Sciatic nerve (tissue), 2 donors: ENCODE measurements around the gene ZFAND3. TPM values are rescaled to one million over a fixed set of nuclear protein-coding genes. Genes with fewer than 3 reads are reported as not detected.

Experiments used
- ATAC-seq: fragments of 200-7000 bp; cut with Tn5 transposase; one replicate; pipeline ENCODE4 v1.9.1; 2020; ENCODE audit warnings: mild to moderate bottlenecking, moderate library complexity
- DNase-seq: peaks from one replicate; pipeline ENCODE4 v3.0.0-alpha.2; 2020; ENCODE audit warnings: low spot score
- intact Hi-C: fragments of 100-400 bp; cut with DNase I; formaldehyde crosslinking; loops from one replicate; pipeline ENCODE4 v1.14.2; 2022
- total RNA-seq: library from RNA; stranded (reverse); fragmentation: NEBNext Ultra II Directional; extraction: Animal tissue kit (Norgen Biotek cat#: 25700); gene quantifications from one replicate; pipeline ENCODE4 v1.2.1, GENCODE V29; 2021
- donor health status: DM: no; HTN: no; CAD: no.
- donor health status: DM: no; HTN: no; CAD: no.

Gene ZFAND3
- total RNA-seq, 1 donor from 2014 or later: 58.9 TPM

GRCh38 chr6:38085031-38085430, 265.5 kb downstream of the ZFAND3 start:
- no peak for DNase-seq
- intact Hi-C loops: no loop called here
- ATAC-seq: no peak

GRCh38 chr6:38086346-38086745, 266.8 kb downstream of the ZFAND3 start:
- DNase-seq (no peak), ATAC-seq (no peak)
- intact Hi-C loops: no loop called here

GRCh38 chr6:38088010-38088409, 268.5 kb downstream of the ZFAND3 start:
- intact Hi-C loops: no loop called here
- ATAC-seq: no peak
- no peak for DNase-seq

GRCh38 chr6:38088829-38089228, 269.3 kb downstream of the ZFAND3 start:
- intact Hi-C loops: no loop called here
- no peak for ATAC-seq
- no peak for DNase-seq

DNA sequence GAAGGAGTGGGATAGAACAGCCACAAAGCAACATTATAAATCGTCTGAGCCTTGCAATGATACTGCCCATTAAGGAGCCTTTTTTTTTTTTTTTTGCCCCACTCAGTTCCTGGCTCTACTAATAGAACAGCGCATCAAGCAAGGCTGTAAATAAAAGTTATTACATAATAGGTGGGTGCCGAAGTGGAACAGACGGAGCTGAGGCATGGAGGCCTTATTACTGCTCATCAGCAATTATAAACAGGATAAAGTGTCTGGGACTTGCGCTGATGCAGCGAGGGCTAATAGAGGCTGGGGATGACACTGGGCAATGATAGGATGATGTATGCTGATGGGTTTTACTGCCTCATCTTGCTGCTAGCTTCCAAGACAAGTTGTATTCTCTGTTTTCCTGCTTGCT, 272.1 kb downstream of the ZFAND3 start:
- DNase-seq: no peak
- intact Hi-C loops: no loop called here
- ATAC-seq: no peak

DNA sequence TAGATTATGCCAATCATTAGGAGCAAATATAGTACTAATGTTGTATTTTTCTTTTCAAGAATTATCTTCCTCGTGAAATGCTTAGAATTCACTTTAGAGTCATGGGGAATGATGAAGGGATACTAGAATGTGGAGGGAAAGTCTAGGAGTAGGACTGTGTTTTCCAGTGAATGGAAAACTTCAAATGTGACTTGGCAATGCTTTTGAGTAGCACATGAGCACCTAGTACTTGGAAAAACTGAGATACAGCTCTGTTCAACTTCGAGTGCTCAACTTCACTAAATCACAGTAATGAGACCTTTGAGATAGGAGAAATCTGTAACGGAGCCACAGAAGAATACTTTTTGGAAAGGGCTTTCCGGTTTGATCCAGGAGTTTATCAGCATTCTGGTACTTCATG, 272.9 kb downstream of the ZFAND3 start:
- ATAC-seq: no peak
- no peak for DNase-seq
- intact Hi-C loops: no loop called here

GRCh38 chr6:38092964-38093363, 273.4 kb downstream of the ZFAND3 start:
- DNase-seq (no peak), ATAC-seq (no peak)
- intact Hi-C loops: no loop called here

GRCh38 chr6:38095054-38095453, 275.5 kb downstream of the ZFAND3 start:
- intact Hi-C loops: no loop called here
- ATAC-seq (no peak), DNase-seq (no peak)

- intact Hi-C loops: no loop called here
- DNase-seq (no peak), ATAC-seq (no peak)
Measured at GRCh38 chr6:38099221-38099620, 279.7 kb downstream of the ZFAND3 start.

DNA sequence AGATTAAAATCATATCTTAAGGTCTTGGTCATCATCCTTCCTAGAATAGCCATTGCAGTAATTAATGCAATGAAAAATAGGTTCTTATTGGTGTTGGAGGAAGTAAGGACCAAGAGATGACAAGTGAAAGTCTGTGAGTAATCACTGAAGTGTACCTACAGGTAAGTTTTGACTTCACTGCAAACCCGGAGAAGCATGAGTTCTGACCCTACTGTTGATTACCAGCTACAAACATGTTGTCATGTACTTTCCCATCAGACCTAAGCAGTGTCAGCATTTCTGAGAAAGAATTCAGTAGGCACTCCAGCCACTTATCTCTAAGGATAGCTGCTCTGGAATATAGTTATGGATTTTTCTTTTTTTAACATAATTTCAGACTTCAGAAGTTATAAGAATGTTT, 280.9 kb downstream of the ZFAND3 start:
- DNase-seq (no peak), ATAC-seq (no peak)
- intact Hi-C loops: no loop called here

GRCh38 chr6:38103921-38104320, 284.4 kb downstream of the ZFAND3 start:
- intact Hi-C loops: no loop called here
- no peak for ATAC-seq

GRCh38 chr6:38105066-38105465, 285.5 kb downstream of the ZFAND3 start:
- ATAC-seq (no peak), DNase-seq (no peak)
- intact Hi-C loops: no loop called here

More at GRCh38 chr6:38103921-38104320, 284.4 kb downstream of the ZFAND3 start:
- DNase-seq: no peak

- DNase-seq (no peak), ATAC-seq (no peak)
- intact Hi-C loops: no loop called here
Measured at GRCh38 chr6:38107073-38107472, 287.5 kb downstream of the ZFAND3 start.

DNA sequence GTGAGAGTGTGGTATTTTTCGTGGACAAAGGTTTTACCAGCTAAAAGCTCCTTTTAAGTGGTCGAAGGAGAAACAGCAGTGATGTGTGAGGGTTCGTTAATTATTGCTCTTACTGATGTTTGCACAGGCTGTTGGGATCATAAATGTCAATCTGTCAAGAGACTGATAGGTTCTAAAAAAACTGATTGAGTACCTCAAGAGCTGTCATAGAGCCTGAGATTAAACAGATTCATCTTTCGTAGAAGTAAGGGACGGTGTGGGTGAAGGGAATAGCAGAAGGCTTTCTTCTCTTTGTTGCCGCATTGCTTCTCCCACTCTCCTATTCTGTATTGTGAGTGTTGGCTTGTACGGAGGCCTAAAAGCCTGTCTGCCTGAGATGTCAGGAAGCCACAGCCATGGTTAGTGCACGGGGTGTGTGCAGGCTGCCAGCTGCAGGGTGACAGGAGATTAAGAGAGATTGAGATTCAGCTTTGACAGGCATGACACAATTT, 291.0 kb downstream of the ZFAND3 start:
- ATAC-seq: no peak
- intact Hi-C loops: no loop called here
- no peak for DNase-seq

DNA sequence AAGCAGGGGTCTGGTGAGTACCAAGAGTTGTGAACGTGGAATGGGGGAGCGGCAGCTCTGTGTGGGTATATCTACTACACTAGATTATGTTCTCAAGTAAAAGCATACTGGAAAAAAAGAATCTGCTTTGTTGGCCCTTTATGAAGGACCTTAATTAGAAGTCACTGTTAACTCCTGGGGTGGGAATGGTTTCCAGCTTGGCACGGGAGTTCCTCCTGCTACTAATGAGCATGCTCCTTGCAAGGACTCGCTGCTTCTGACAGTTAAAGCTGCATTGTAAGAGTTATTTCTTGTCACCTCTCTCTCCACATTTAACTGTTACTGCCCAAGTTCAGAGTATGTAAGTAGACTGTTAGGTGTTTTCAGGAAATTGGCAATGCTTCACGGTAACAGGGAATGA, 292.7 kb downstream of the ZFAND3 start:
- ATAC-seq (no peak), DNase-seq (no peak)
- intact Hi-C loops: no loop called here

DNA sequence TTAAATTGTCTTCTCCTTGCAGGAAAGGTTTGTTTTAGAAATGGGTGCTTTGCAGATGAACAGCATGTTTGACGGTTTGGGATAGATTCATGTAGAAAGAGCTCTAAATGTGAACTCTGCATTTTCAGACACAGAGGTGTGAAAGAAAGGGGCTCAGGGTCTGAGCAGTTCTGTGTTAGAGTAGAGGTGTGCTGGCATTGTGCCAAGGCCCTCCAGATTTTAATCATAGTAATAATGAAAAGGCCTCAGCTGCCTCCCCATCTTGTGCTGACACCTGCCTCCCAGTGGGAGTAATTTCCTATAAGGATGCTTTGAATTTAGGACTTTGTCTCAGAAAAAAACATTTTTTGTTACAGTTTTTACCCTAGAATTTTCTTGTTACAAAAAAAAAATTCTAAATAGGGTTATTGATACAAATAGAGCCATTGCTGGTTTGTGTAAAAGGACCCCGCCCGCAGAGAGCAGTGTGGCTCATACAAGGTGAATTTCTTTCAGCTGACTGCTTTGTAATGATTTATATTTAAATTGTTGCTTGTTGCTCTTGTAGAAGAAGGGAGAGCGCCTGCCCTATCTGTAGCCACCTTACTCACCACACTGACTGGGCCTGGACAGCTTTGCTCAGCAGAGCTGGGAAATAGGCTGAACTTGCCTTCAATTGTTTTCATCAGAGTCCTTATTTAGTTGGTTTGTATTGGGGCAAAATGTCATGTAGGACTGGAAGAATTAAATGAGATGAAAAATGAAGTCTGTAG, 294.5 kb downstream of the ZFAND3 start:
- intact Hi-C loops: no loop called here
- no peak for DNase-seq
- no peak for ATAC-seq

GRCh38 chr6:38114976-38115625, 295.6 kb downstream of the ZFAND3 start:
- ATAC-seq (no peak), DNase-seq (no peak)
- intact Hi-C loops: no loop called here

- ATAC-seq (no peak), DNase-seq (no peak)
- intact Hi-C loops: no loop called here
Measured at GRCh38 chr6:38115626-38116008, 296.1 kb downstream of the ZFAND3 start.

- ATAC-seq (no peak), DNase-seq (no peak)
- intact Hi-C loops: no loop called here
Measured at GRCh38 chr6:38116248-38116647, 296.7 kb downstream of the ZFAND3 start.

DNA sequence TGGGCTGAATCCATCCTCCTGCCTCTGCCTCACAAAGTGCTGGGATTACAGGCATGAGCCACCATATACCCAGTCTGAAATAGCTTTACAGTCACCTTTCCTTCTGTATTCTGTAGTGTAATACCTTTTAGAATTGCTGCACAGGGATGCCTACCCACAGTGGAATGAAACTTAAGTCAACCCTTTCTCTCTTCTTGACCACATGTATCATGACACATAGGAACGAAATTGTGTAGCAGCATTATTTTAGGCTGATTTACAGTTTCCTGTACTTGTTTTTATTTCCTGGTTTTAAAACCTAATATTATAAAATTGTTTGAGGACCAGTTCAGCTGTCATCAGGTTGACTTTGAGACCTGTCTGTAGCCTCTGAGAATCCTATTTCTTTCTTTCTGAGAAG, 297.8 kb downstream of the ZFAND3 start:
- DNase-seq (no peak), ATAC-seq (no peak)
- intact Hi-C loops: no loop called here
